ENCODE results near the gene PGS1.

The PGS1 gene

DNA sequence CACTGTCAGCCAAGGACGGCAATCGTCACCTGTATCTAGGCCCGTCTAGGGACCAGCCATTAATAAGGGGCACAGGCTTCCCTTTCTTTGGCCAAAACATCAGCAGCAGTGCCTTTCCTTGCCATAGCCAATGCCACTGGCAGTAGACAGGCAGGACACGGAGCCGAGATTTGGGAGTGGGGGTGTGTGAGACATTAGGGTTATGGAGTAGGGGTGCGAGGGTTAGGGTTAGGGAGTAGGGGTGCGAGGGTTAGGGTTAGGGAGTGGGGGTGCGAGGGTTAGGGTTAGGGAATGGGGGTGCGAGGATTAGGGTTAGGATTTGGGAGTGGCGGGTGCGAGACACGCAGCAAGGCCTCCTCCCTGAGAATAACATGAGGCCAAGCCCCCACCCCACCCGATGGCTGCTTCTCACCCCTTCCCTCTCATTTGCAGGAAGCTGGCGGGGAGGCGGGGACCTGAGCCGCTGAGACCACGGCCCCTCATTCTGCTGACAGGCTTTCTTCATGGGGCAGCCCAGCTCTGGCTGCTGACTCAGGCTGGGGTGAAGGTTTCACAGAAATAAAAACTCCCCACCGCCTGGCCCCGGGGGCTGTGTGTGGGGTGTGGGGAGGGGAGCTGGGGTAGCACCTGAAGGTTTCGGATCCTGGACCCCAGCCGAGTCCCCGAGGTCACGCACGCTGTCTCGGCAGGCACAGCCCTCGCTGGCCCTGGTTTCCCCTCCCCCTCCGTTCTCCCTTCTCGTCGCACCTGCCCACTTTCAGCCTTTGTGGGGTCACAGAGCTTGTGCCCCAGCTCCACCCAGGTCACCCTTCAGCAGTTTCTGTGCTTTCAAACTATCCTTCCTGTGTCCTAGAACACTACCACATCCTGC lies 93.8 kb downstream of the PGS1 start:
- DNase-seq (ENCODE audit: low read depth in 2 of 2), result no peak

DNA sequence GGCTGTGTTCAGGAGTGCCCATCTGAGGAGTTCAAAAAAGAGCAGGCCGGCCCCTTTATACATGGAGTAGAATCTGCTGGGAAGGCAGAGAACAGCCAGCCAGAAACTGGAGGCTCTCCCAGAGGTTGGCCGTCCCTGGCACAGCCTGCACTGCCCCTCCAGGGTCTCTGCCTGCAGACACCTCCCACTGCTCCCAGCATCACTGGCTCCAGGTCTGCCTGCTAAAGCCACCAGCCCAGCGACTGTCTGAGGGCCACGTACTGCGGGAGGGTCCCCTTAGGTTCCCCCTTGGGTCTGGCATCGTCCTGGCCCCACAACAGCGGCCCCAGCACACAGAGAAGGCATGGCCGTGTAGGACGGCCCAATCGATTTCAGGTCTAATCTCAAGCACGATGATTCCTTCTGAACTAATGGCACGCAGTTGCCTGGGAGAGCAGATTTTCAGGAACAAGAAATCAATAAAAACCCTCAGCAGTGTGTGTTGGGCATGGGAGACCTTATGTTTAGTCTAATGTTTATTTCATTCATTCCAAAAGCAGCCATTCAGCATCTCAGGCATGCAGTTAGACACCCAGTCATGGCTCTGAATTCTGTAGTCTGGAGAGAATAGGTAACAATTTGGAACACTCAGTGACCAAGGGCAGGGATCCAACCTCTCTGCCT lies 95.6 kb downstream of the PGS1 start:
- DNase-seq (ENCODE audit: low read depth in 2 of 2), result no peak
